C1 segment of cervical spinal cord (tissue), 14 donors: ENCODE results near the gene EPB41L2.

Source experiments
- DNase-seq, 14 donors: peaks; one replicate each; lab custom pipeline; 2025; lab: John Stamatoyannopoulos, UW

EPB41L2 gene

GRCh38 chr6:130839379-130839778 is 223.7 kb downstream of the EPB41L2 start:
- DNase-seq = no peak

DNA sequence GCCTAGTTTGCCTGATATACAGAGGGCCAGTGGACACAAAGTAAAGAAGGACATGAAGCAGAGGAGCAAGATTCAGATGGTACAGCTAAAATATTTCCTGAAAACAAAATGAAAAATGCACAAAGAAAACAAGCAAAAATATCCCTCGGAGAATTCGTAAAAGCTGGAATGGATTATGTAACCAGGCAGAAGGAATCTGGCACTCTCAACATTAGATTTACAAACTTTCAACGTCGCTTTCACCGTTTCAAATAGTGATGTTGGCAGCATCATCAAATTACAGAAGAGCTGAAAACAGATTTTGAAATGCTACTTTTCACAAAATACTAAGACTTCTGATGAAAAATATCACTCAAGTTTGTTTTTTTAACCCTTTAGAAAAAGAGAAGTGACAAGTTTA is 224.1 kb downstream of the EPB41L2 start:
- DNase-seq = no peak

- no peak for DNase-seq
Measured at GRCh38 chr6:130838250-130838860, 224.7 kb downstream of the EPB41L2 start.

- DNase-seq = no peak
Measured at GRCh38 chr6:130837067-130837466, 226.0 kb downstream of the EPB41L2 start.

- peak in 1 of 14 donors; percentile 5 for DNase-seq
Measured at GRCh38 chr6:130836055-130836640, 226.9 kb downstream of the EPB41L2 start.

DNA sequence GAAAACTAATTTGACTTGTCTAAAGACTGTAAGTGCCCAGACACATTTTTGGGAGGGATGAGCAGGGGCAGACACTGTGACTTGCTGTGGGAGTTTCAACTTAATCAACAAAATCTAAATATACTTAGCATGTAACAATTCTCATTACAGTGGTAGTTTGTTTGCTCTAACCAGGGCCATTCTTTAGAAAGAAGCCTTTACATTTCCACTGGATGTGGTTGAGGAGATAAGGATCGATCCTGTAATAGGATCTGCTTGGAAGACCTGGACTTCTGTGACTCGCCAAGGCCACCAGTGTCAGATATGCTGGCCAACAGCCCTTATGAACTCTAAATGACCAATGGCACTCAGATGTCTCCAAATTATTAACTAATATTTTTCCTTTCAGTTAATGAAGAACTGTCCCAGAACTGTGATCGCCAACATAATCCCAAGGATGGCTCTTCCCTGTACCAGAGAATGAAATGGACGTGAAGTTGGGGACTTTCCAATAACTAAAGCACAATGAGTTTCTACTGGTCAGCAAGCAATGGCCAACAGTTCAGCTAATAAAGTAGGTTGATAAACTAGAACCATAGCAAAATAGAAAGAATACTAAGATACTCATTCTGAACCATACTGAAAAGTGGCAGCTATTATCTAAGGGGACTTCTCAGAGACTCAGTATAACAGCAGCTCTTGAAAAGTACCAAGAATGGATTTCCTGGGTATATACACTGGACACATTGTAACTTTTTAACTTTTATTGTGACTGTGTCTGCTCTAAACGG is 228.4 kb downstream of the EPB41L2 start:
- DNase-seq = no peak

DNA sequence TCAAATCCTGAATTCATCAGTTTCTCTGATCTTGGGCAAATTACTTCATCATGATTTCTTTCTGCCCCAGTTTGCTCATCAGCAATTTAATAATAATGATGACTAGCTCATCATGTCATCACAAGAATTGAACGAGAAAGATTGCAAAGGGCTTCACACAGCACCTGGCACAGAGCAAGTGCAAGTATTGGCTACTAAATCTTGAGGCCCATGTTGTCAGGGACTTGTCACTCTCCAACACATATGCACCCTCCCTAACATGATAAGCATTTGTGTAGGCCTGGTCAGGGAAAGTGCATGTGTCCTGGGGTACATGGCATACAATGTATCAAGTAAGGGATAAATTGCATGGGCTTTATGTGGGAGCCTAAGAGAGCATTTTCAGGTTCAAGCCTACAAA is 229.5 kb downstream of the EPB41L2 start:
- DNase-seq = no peak

DNA sequence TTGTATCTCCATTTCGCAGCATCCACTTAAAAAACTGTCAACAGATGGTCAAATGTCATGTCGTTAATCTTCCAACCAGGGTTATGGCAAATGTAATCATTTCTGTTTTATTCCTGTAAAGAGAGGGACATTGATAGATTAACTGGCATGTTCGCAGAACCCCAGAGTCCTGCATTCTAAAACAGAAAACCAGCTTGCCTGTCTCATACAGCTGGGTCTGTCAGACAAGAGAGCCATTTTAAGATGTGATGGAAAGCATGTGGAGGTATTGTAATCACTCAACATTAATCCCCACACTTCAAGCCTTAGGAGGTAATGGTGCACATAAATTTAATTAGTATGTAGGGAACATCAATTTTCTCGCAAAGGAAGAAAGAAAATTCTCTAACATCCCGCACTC is 231.4 kb downstream of the EPB41L2 start:
- no peak for DNase-seq

DNA sequence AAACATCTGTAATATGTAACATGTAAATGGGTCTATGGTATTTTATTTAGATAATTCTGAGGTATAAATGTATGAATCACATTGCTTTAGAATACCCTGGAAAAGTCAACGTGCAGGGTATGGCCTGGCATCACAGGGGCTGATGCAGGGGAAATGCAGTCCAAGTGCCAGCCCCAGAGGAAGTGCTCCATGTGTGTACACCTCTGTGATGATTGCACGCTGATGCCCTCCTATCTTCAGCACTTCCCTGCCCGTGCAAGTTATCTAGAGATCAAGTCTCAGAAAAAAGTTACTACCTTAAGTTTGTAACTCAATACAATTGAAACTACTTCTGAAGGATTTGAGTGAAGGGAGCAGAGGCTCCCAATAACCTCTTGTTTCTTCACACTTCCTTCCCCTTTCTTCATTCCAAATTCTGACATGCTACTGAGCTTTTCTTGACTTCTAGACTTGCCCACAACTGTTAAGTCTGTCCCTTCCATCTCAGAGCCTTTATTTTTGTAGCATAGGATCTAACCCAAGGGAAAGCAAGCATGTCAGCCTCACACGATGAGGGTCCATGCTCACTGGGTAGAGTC is 233.6 kb downstream of the EPB41L2 start:
- no peak for DNase-seq

- DNase-seq = no peak
Measured at GRCh38 chr6:130827247-130828149, 235.5 kb downstream of the EPB41L2 start, which contains the start of gene SMLR1. SMLR1 (plus strand) TSS chr6:130827406; CDS start chr6:130827414, 8 bp downstream.

DNA sequence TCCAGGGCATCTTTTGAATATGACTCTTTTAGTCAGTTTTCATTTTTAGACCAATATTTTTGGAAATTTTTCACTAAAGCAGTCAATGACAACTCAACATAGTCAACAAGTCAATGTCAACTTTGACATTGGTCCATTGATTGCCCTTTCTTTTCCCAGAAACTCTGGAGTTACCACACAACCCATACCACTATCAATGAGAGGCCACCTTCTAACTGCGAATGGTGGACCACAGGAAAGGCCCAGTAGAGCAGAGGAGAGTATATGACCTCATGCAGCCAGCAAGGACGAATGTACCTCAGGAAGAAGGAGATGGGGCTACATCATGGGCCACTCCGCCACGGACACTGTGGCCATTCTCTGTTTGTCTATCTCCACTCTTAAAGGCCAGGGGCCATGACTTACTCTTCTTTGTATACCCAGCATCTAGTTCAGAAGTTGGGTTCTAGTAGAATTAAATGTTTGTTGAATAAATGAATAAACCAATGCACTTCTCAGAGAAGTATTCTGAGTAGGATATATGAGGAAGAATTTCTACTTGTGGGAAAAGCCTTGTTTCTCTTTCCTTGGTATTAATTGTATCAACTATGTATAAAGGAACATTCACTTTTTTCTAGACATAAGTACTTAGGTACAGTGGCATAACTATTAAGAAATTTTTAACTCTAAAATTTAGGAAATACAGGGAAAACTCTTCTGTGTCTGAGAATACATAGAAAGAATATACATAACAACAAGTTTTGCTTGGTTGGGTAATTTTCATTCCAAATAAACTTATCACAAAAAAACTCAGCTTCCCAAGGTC is 236.4 kb downstream of the EPB41L2 start:
- no peak for DNase-seq

DNA sequence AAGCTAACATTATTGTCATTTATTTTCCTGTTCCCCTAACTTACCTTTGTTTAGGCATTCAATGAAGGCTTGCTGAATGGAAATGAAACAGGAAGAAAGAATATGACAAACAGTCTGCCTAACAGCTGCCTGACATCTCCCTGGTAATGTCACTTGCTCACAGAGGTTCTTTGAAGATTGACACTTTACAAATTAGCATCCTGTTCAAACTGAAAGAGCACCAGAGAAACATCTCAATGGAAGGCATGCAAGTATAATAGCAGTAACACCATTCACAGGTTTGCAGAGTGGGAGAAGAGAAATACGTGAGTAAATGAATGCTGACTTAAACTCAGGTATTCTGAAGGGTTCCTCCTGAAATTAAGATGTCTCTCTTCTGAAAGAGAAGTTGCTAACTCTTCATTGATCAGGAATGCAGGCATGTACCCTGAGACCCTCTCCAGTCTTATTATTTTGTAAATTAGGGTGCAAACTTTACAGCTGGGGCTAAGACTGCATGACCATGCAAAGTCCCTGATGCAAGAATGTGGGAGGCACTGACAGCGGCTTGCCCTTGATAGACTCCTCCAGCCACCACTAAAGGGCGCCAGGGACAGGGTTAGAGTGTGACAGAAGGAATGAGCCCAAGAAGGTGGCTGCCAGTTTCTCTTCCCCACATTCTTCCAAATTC is 237.1 kb downstream of the EPB41L2 start:
- DNase-seq = no peak

- DNase-seq = no peak
Measured at GRCh38 chr6:130824978-130825694, 237.9 kb downstream of the EPB41L2 start.

DNA sequence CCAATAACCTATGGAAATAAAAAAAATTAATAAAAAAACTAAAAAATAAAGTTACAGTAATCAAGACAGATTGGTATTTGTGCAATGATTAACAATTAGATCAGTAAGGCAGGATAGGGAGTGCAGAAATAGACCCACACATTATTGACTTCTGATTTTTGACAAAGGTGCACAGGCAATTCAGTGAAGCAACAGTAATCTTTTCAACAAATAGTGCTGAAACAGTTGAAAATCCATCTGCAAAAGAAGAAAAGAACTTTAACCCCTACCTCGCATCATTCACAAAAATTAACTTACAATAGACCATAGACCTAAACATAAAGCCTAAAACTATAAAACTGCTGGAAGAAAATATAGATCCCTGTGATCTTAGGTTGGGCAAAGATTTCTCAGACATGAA is 240.3 kb downstream of the EPB41L2 start:
- no peak for DNase-seq

GRCh38 chr6:130815200-130816071 is 247.6 kb downstream of the EPB41L2 start:
- no peak for DNase-seq

- no peak for DNase-seq
Measured at GRCh38 chr6:130814506-130814905, 248.5 kb downstream of the EPB41L2 start.

GRCh38 chr6:130811932-130812331 is 251.1 kb downstream of the EPB41L2 start:
- DNase-seq = no peak

DNA sequence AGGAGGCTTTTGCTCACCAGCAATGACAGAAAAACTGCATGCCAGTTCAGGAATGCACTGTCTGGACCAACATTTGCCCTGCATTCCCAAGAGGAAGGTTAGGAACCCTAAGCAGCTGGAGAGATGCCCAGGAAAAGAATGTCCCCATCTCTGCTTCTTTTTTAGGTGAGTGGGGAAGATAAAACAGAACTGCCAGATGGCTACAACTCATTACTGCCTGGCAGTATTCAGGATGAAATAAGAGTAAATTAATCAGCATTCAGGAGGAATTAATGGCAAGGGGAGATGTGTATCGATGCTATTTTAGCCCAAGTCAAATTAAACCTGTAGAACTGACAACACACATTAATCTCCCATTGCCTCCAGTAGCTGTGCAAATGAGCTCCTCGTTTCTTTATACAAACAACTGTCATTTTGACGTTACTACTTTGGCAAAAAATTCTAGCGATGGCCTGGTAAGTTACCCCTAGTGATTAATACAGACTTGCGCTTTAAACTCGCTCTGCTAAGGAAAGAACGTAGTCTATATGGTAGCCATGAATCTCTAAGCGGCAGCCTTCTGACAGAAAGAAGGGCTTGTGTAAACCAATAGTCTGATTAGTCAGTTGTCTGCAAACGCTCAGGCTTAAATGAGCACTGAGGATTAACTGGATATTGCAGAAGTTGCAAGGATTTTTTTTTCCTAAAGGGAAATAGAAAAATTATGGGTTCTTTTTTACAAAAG is 252.6 kb downstream of the EPB41L2 start:
- no peak for DNase-seq
